HG02623 (cell line): Measurements from ENCODE around the gene FARS2.
"Not testable (repeated sequence)": the region's sequence is repeated elsewhere in the genome, so short reads cannot be mapped to it uniquely, and the experiment has no call there.

Experiments used
- ATAC-seq: cut with Tn5 transposase; IDR thresholded peaks from one replicate; pipeline ENCODE4 v1.9.1; 2021; ENCODE audit warnings: moderate library complexity; ENCODE audit not compliant: unreplicated experiment

FARS2 gene

DNA sequence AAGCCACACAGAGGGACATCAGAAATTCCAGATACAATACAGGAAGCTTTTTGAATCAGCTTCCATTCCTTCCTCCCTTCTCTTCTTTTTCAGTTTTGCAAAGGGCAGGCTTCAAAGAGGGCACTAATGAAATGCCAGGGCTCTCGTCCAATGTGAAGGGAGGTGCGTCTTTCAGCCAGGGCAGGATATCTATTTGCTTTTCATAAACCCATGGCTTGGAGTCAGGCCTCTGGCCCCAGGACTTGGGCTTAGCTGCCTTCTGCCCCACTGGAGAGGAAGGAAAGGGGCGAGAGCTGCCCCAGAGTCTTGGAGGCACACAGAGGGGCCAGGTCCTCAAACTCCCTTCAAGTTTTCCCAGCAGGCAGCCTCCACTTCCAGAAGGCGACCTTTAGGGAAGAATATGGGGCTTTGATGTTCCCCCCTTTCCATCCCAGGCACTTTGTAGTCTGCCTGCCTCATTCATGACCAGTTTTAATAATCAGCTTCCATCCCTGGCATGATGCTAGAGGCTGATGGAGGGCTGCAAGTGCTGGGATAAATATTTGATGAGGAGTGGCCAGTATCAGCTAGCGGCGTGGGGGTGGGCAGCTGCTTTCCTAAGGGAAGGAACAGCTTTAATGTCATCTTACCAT is 510.6 kb downstream of the FARS2 start:
- no peak for ATAC-seq

DNA sequence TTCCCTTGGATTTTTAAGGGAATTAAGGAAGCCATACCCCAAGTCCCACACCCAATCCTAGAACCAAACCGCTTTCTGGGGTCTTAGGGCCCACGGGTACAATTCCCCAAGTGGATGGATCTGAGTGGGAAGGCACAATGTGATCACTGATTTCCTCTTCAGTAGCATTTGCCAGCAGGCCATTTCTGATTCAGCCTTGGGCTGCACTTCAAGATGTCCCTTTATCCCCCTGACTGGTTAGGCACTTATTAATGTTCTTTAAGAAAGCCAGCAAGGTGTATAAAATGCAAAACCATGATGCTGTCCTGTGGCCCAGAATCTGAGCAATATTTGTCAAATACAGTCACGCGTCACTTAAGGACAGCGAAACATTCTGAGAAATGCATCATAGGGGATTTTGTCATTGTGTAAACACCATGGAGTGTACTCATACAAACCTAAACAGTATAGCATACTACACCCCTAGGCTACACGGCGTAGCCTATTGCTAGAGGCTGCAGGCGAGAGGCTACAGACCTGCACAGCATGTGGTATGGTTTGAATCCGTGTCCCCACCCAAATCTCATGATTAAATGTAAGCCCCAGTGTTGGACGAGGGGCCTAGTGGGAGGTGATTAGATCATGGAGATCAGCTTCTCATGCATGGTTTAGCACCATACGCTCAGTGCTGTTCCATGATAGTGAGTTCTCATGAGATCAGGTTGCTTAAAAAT is 511.3 kb downstream of the FARS2 start:
- no peak for ATAC-seq

- ATAC-seq: no peak
Measured at GRCh38 chr6:5776104-5776503, 514.8 kb downstream of the FARS2 start.

- no peak for ATAC-seq
Measured at GRCh38 chr6:5776706-5777390, 515.5 kb downstream of the FARS2 start.

DNA sequence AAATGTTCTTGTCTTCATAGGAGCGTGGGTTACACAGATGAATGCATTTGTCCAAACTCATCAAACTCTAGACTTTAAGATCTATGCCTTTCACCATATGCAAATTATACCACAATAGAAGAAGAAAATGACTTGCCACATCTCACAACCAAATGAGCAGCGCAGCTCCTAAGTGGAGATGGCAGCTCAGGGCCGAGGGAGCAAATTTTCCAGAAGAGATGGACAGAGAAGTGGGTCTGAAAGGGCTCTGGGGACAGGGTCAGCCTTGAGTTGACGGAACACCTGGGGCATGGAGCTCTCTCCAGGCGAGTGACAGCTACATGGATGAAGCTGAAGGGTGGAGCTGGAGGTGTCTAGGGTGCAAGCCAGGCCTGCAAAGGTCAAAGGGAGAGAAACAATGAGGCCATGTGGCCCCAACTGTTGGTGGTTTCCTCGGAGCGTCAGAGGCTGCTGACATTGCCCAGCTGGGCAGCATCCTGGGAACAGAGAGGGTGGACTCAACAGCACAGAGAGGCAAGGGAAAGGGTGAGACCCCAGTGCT is 517.1 kb downstream of the FARS2 start:
- peak; percentile 93 for ATAC-seq

- no peak for ATAC-seq
Measured at GRCh38 chr6:5778906-5779305, 517.6 kb downstream of the FARS2 start.

DNA sequence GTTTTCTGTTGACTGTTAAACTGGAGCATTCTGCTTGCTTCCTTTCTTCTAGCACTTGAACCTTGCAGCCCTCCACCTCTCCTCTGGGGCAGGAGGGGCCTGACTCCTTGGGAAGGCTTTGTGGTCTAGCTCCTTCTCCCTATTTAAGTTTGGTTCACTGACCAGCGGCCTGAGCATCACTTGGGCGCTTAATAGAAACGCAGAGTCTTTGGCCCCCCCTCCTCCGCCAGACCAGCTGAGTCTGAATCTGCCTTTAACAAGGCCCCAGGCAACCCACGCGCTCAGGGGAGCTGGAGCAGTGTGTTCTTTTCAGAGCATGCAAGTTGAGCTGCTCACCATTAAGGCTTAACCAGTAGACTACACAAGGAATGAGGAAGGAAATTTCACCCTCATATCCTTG is 519.7 kb downstream of the FARS2 start:
- no peak for ATAC-seq

- ATAC-seq: no peak
Measured at GRCh38 chr6:5781966-5782556, 520.7 kb downstream of the FARS2 start.

DNA sequence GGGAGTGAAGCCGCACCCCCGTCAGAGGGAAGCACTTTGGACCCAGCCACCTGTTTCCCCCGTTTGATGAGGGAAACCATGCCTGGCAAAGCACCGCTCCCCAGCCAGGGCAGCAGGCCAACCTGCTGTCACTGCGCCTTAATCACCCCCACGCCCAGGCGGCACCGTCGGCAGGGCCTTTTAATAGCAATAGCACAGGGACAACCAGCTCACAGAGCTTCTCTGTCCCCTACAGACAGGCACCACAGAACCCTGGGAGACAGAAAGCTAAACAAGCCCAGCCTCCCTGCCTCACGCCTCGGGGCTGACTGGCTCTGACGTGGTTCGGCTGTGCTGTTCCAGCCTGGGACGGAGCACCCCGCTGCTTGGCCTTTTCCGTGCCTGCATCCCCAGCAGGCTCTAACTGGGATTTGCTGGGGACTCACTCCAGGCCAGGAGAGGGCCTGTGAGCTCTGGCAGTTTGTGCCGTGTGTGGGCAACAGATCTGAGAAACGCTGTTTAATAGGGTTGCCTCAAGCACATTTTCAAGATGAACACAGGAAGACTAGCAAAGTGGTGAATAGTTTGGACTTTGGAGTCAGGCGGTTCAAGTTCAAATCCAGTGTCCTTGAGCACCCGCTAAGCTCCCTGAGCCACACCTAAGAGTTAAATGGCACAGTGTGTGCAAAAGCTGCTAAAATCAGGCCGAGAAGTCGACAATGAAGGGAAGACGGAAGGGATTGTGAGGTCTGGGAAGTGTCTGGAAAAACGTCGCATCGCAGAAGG is 521.7 kb downstream of the FARS2 start:
- no peak for ATAC-seq

DNA sequence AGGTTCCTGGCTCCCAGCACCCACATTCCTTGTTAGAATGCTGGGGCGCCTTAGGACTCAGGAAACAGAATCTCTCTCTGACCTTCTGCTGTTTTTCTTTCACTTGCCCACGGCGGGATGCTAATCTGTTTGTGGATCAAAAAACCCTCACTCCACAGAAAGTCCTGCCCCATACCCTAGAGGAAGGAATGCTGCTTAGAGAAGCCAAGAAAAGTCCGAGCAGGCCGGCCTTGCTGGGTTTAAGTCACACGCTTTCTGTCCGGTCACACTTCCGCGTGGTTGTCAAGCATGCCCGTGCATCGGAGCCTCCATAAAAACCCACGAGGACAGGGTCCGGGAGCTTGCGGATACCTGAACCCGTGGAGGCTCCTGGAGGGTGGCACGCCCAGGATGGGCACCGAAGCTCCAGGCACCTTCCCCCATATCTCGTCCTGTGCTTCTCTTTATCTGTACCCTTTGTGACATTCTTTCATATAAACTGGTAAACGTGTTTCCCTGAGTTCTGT is 522.3 kb downstream of the FARS2 start:
- no peak for ATAC-seq

- no peak for ATAC-seq
Measured at GRCh38 chr6:5785249-5785648, 523.9 kb downstream of the FARS2 start.

GRCh38 chr6:5786321-5786968 is 525.1 kb downstream of the FARS2 start:
- no peak for ATAC-seq

- ATAC-seq: no peak
Measured at GRCh38 chr6:5786969-5787720, 525.8 kb downstream of the FARS2 start.

- ATAC-seq: not testable (repeated sequence)
Measured at GRCh38 chr6:5789426-5789825, 528.1 kb downstream of the FARS2 start.

- not testable (repeated sequence) for ATAC-seq
Measured at GRCh38 chr6:5796555-5796954, 535.2 kb downstream of the FARS2 start.

GRCh38 chr6:5806406-5806805 is 545.1 kb downstream of the FARS2 start:
- not testable (repeated sequence) for ATAC-seq

- ATAC-seq: no peak
Measured at GRCh38 chr6:5809450-5809849, 548.1 kb downstream of the FARS2 start.

- ATAC-seq: no peak
Measured at GRCh38 chr6:5811997-5812396, 550.7 kb downstream of the FARS2 start.

DNA sequence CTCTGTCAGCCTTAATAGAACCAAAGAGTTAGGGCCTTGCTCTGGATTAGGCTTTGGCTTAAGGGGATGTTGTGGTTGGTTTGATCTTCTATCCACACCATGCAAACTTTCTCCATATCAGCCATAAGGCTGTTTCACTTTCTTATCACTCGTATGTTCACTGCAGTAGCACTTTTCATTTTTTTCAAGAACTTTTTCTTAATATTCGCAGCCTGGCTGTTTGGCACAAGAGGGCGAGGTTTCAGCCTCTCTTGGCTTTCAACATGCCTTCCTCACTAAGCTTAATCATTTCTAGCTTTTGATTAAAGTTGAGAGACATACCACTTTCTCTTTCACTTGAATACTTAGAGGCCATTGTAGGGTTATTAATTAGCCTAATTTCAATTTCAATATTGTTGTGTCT is 552.3 kb downstream of the FARS2 start:
- ATAC-seq: peak; percentile 48
